Spleen (tissue), 11 donors: ENCODE measurements around the gene NFASC. TPM values are rescaled to one million over a fixed set of nuclear protein-coding genes. Genes with fewer than 3 reads are reported as not detected.
A peak's percentile ranks its signal among the peaks of the same experiment; 100 is the strongest.

Source experiments
- DNase-seq: peaks from one replicate; pipeline ENCODE4 v3.0.0-alpha.2; 2020
- H3K27ac ChIP-seq, 8 donors: fragments of 200-600 bp; sonication (generic) in 7 of 8; 1 replicate in 4 of 8; 2 replicates in 4 of 8; pipeline versions ENCODE4 v1.5.0 to v1.8.0; 2016 to 2021; ENCODE audit warnings: inconsistent platforms in 4 of 8, mild to moderate bottlenecking in 4 of 8, moderate library complexity in 1 of 8
- H3K27me3 ChIP-seq, 7 donors: fragments of 200-600 bp; sonication (generic) in 6 of 7; replicated peaks in 1 of 7; 1 replicate in 4 of 7; 2 replicates in 3 of 7; pipeline versions ENCODE4 v1.5.0 to v1.8.0; 2016 to 2021; ENCODE audit warnings: inconsistent platforms in 3 of 7, mild to moderate bottlenecking in 1 of 7
- H3K36me3 ChIP-seq, 6 donors: fragments of 200-600 bp; sonication (generic) in 5 of 6; 1 replicate in 4 of 6; 2 replicates in 2 of 6; pipeline versions ENCODE4 v1.5.0 to v1.8.0; 2016 to 2021; ENCODE audit warnings: inconsistent platforms in 2 of 6
- H3K4me1 ChIP-seq, 6 donors: fragments of 200-600 bp; sonication (generic) in 5 of 6; 1 replicate in 3 of 6; 2 replicates in 3 of 6; pipeline versions ENCODE4 v1.5.0 to v1.8.0; 2016 to 2021; ENCODE audit warnings: inconsistent platforms in 3 of 6
- H3K4me3 ChIP-seq, 8 donors: fragments of 200-600 bp; sonication (generic) in 7 of 8; 1 replicate in 4 of 8; 2 replicates in 4 of 8; pipeline versions ENCODE4 v1.5.0 to v1.8.0; 2016 to 2021; ENCODE audit warnings: inconsistent platforms in 4 of 8, mild to moderate bottlenecking in 4 of 8, moderate library complexity in 2 of 8
- H3K9me3 ChIP-seq, 8 donors: fragments of 200-600 bp; sonication (generic) in 7 of 8; 1 replicate in 4 of 8; 2 replicates in 4 of 8; pipeline versions ENCODE4 v1.5.0 to v1.8.0; 2016 to 2021; ENCODE audit warnings: inconsistent platforms in 4 of 8
- CTCF ChIP-seq, 11 experiments: fragments of 200-600 bp in 7 of 11; fragments of 450-650 bp in 4 of 11; sonication (generic) in 4 of 11; IDR thresholded peaks in 8 of 11; conservative IDR thresholded peaks in 3 of 11; 1 replicate in 7 of 11; 2 replicates in 4 of 11; pipeline versions ENCODE4 v1.4.0 to v1.8.0; 2016 to 2021; ENCODE audit warnings: antibody characterized with exemption in 11 of 11, inconsistent platforms in 4 of 11, mild to moderate bottlenecking in 1 of 11
- POLR2A ChIP-seq, 3 donors: fragments of 450-650 bp; IDR thresholded peaks; one replicate each; pipeline ENCODE4 v1.5.1; 2017; ENCODE audit warnings: antibody characterized with exemption in 3 of 3, mild to moderate bottlenecking in 1 of 3
- POLR2AphosphoS5 ChIP-seq, 3 donors: sonication (generic); formaldehyde crosslinking; IDR thresholded peaks; one replicate each; pipeline ENCODE4 v1.5.1; 2017; ENCODE audit warnings: antibody characterized with exemption in 3 of 3
- WGBS, 5 donors: extraction: QIAGEN DNeasy Blood & Tissue Kit in 3 of 5; methylation state at CpG; one replicate each; pipeline versions ENCODE4 v1.1.5 to v1.1.7; 2013 to 2018; 5-methylcytosine and 5-hydroxymethylcytosine counted together
- intact Hi-C: fragments of 100-400 bp; cut with DNase I; formaldehyde crosslinking; loops from one replicate; pipeline ENCODE4 v1.15.0; 2023; ENCODE audit warnings: low total_unique reads
- polyA plus RNA-seq, 3 donors: library from polyadenylated mRNA; stranded (reverse); fragments of 200-250 nt; gene quantifications; one replicate each; pipeline ENCODE4 v1.2.1, GENCODE V29; 2013
- total RNA-seq, 7 donors: library from RNA; depleted of rRNA in 3 of 7; stranded (reverse); fragments of >200 nt in 3 of 7; fragmentation: NEBNext Ultra II Directional in 4 of 7; extraction: Animal tissue kit (Norgen Biotek cat#: 25700) in 4 of 7; gene quantifications; one replicate each; pipeline versions ENCODE4 v1.1.0 to v1.2.1, GENCODE V29; 2016 to 2021
- donor health status: healthy with polysubstance abuse.
- donor health status: DM: no; HTN: no; CAD: no; lungs with moderate emphysema.
- donor health status: DM: no; HTN: no; CAD: no.
- donor health status: Bipolar disorder and iron deficiency.
- donor health status: healthy.
- donor health status: DM: no; HTN: no; CAD: no.
- donor health status: DM: yes; HTN: yes; CAD: no.

The NFASC gene
- total and polyA plus RNA-seq, 10 donors = 2.8 to 60.3 (median 23.1) TPM

GRCh38 chr1:205003358-205004131, 132.9 kb downstream of the NFASC start:
- Histone ChIP-seq H3K36me3 (no peaks in the 10 kb centered on the region), H3K4me1 (peaks cover 0 to 12% (median 0%) of the 10 kb centered on the region in 6 donors), H3K9me3 (no peaks in the 10 kb centered on the region), H3K27me3 (peaks cover 0 to 8% (median 0%) of the 10 kb centered on the region in 7 donors), H3K4me3 (no peak overlapping the region), H3K27ac (no peak overlapping the region)
- intact Hi-C loops = no loop called here
- no peak for TF ChIP-seq CTCF (IDR thresholded peaks at IDR 0.05 in 8 of 11, conservative IDR thresholded peaks at IDR 0.05 in 3 of 11)
- no peak for TF ChIP-seq POLR2AphosphoS5 (IDR thresholded peaks at IDR 0.05)
- TF ChIP-seq POLR2A (IDR thresholded peaks at IDR 0.05) = no peak
- WGBS, 5 donors = 63 to 85% (median 75%) methylated on average over 10 of the region's 10 CpGs
- DNase-seq = no peak

GRCh38 chr1:205004351-205004750, 133.7 kb downstream of the NFASC start:
- Histone ChIP-seq H3K36me3 (no peaks in the 10 kb centered on the region), H3K27ac (peak overlapping the region in 2 of 8 donors; percentile 15 to 30), H3K4me1 (peaks cover 0 to 11% (median 0%) of the 10 kb centered on the region in 6 donors), H3K4me3 (no peak overlapping the region), H3K9me3 (no peaks in the 10 kb centered on the region), H3K27me3 (peaks cover 0 to 8% (median 0%) of the 10 kb centered on the region in 7 donors)
- TF ChIP-seq POLR2A (IDR thresholded peaks at IDR 0.05) = no peak
- TF ChIP-seq CTCF (IDR thresholded peaks at IDR 0.05 in 8 of 11, conservative IDR thresholded peaks at IDR 0.05 in 3 of 11) = no peak
- TF ChIP-seq POLR2AphosphoS5 (IDR thresholded peaks at IDR 0.05) = no peak
- intact Hi-C loops = no loop called here
- WGBS, 5 donors = 34 to 70% (median 49%) methylated on average over 3 of the region's 3 CpGs
- no peak for DNase-seq

GRCh38 chr1:205008896-205009295, 138.2 kb downstream of the NFASC start:
- Histone ChIP-seq H3K4me1 (peaks cover 0 to 21% (median 8%) of the 10 kb centered on the region in 6 donors), H3K4me3 (no peak overlapping the region), H3K36me3 (no peaks in the 10 kb centered on the region), H3K27ac (no peak overlapping the region), H3K27me3 (no peaks in the 10 kb centered on the region), H3K9me3 (no peaks in the 10 kb centered on the region)
- intact Hi-C loops = no loop called here
- TF ChIP-seq POLR2A (IDR thresholded peaks at IDR 0.05) = no peak
- no peak for TF ChIP-seq POLR2AphosphoS5 (IDR thresholded peaks at IDR 0.05)
- TF ChIP-seq CTCF (IDR thresholded peaks at IDR 0.05 in 8 of 11, conservative IDR thresholded peaks at IDR 0.05 in 3 of 11) = no peak
- 83 to 93% (median 91%) methylated on average over 6 to 8 of the region's 8 CpGs for WGBS, 5 donors
- no peak for DNase-seq

- TF ChIP-seq POLR2AphosphoS5 (IDR thresholded peaks at IDR 0.05) = no peak
- TF ChIP-seq CTCF (IDR thresholded peaks at IDR 0.05 in 8 of 11, conservative IDR thresholded peaks at IDR 0.05 in 3 of 11) = no peak
- TF ChIP-seq POLR2A (IDR thresholded peaks at IDR 0.05) = no peak
- no peak for DNase-seq
- H3K4me1 ChIP-seq = peaks cover 0 to 29% (median 10%) of the 10 kb centered on the region in 6 donors
- no peak overlapping the region for H3K4me3 ChIP-seq
- intact Hi-C loops = no loop called here
- WGBS, 5 donors = 85 to 94% (median 93%) methylated on average over 12 of the region's 12 CpGs
- H3K27ac ChIP-seq = no peak overlapping the region
- no peaks in the 10 kb centered on the region for H3K36me3 ChIP-seq
- H3K27me3 ChIP-seq = no peaks in the 10 kb centered on the region
- no peaks in the 10 kb centered on the region for H3K9me3 ChIP-seq
Measured at GRCh38 chr1:205009670-205010069, 139.0 kb downstream of the NFASC start.
